NB4 (cell line): ENCODE data around the gene PCBD1.
"Not testable (repeated sequence)": the region's sequence is repeated elsewhere in the genome, so short reads cannot be mapped to it uniquely, and the experiment has no call there.

Experiments
- DNase-seq: peaks from one replicate; pipeline ENCODE4 v3.0.0; 2010; ENCODE audit warnings: low read depth
- H3K4me3 ChIP-seq: one replicate; pipeline ENCODE4 v1.5.1; 2011; ENCODE audit warnings: mild to moderate bottlenecking, low read depth, low read length, moderate library complexity
- MYC ChIP-seq: IDR thresholded peaks from 2 replicates; pipeline ENCODE4 v1.6.1; 2011; ENCODE audit warnings: low read depth, low read length
- POLR2A ChIP-seq: IDR thresholded peaks from 2 replicates; pipeline ENCODE4 v1.6.1; 2011; ENCODE audit warnings: mild to moderate bottlenecking; ENCODE audit not compliant: insufficient read length; ENCODE audit errors: extremely low read depth
- TF ChIP-seq, protein P1 (sequence below): IDR thresholded peaks from 2 replicates; pipeline ENCODE4 v1.6.1; 2011; ENCODE audit warnings: low read depth, low read length
- TF ChIP-seq, protein P2 (sequence below): IDR thresholded peaks from one replicate; pipeline ENCODE4 v1.5.1; 2012; ENCODE audit warnings: low read depth, low read length

PCBD1 gene

DNA sequence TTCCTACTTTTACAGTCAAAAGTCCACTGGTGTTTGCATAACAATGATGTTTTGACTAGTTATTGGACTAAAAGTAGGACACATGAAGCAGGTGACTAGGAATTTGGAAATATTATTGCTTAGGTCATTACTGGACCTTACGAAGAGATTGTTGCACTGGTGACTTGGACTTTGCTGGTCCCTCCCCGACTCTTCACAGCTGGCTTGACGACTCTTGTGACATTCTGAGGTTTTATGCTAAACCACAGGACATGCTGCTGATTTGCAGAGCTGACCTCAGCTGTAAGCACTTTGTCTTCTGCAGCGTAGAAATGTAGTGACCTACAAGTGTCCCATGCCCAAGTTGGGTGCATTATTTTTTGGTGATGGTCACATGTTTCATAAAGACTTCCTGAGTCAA lies 21.9 kb downstream of the PCBD1 start:
- TF ChIP-seq, protein P1, sequence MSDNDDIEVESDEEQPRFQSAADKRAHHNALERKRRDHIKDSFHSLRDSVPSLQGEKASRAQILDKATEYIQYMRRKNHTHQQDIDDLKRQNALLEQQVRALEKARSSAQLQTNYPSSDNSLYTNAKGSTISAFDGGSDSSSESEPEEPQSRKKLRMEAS, result peak; percentile 60
- TF ChIP-seq POLR2A (no peak), MYC (peak; percentile 56)
- TF ChIP-seq, protein P2, sequence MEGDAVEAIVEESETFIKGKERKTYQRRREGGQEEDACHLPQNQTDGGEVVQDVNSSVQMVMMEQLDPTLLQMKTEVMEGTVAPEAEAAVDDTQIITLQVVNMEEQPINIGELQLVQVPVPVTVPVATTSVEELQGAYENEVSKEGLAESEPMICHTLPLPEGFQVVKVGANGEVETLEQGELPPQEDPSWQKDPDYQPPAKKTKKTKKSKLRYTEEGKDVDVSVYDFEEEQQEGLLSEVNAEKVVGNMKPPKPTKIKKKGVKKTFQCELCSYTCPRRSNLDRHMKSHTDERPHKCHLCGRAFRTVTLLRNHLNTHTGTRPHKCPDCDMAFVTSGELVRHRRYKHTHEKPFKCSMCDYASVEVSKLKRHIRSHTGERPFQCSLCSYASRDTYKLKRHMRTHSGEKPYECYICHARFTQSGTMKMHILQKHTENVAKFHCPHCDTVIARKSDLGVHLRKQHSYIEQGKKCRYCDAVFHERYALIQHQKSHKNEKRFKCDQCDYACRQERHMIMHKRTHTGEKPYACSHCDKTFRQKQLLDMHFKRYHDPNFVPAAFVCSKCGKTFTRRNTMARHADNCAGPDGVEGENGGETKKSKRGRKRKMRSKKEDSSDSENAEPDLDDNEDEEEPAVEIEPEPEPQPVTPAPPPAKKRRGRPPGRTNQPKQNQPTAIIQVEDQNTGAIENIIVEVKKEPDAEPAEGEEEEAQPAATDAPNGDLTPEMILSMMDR, result no peak
- no peak overlapping the region for H3K4me3 ChIP-seq
- DNase-seq, result peak; percentile 87

DNA sequence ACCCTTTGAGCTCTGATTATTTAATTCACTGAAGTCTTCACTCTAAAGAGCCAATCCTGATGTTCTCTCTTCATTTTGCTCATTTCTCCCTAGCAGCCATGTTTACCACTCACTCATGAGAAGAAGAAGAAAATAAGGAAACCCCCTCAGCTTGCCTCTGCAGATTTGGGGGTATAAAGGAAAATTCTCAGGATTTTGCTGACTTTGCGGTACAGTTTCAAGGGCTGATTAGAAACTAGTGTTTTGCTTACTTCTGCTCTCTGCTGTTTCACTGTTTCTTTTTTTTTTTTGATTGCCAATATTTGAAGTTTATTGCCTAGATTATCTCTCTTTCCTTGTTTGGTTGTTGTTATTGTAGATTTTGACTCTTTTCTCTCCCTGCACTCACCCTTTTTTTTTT lies 23.4 kb downstream of the PCBD1 start:
- H3K4me3 ChIP-seq, result no peak overlapping the region
- TF ChIP-seq, protein P1, result no peak
- TF ChIP-seq MYC (no peak), POLR2A (no peak)
- TF ChIP-seq, protein P2, result no peak
- DNase-seq, result no peak

DNA sequence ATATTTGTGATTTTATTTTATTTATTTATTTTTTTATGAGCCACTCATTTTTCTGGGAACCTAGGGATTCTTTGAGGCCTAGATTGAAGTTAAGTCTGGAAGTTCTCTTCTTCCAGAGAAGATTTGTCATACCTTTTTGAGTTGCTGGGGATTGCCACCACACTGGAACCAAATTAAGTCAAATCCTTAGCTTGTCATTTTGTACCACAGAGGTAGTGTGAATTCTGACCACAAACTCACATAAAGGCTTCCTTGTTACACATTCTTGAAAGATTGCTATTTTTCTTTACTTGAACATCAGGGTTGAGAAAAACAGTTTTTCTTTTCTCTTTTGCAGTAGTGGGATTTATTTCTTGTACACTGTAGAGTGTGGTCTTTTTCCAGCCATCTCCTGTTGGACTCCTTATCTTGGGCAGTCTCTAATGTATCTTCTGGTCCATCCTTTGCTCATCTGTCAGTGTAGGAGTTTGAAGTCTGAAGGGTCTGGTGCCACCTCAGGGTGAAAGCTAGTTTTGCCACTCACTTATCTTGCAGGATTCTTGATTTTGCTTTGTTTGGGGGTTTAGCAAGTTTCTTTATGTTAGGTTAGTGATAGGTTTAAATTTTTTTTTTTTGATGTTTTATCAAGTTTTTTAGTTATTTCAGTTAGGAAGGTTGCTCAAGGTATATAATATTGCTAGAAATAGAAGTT lies 24.8 kb downstream of the PCBD1 start:
- TF ChIP-seq MYC, result no peak
- TF ChIP-seq, protein P1, result no peak
- TF ChIP-seq, protein P2, result no peak
- no peak for TF ChIP-seq POLR2A
- DNase-seq, result no peak
- no peak overlapping the region for H3K4me3 ChIP-seq

DNA sequence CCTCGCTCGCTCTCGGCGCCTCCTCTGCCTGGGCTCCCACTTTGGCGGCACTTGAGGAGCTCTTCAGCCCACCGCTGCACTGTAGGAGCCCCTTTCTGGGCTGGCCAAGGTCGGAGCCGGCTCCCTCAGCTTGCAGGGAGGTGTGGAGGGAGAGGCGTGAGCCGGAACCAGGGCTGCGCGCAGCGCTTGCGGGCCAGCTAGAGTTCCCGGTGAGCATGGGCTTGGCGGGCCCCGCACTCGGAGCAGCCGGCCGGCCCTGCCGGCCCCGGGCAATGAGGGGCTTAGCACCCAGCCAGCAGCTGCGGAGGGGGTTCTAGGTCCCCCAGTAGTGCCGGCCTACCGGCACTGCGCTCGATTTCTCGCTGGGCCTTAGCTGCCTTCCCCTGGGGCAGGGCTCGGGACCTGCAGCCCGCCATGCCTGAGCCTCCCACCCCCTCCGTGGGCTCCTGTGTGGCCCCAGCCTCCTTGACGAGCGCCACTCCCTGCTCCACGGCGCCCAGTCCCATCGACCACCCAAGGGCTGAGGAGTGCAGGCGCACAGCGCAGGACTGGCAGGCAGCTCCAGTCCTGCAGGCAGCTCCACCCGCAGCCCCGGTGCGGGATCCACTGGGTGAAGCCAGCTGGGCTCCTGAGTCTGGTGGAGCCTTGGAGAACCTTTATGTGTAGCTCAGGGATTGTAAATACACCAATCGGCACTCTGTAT lies 26.7 kb downstream of the PCBD1 start:
- not testable (repeated sequence) for DNase-seq

DNA sequence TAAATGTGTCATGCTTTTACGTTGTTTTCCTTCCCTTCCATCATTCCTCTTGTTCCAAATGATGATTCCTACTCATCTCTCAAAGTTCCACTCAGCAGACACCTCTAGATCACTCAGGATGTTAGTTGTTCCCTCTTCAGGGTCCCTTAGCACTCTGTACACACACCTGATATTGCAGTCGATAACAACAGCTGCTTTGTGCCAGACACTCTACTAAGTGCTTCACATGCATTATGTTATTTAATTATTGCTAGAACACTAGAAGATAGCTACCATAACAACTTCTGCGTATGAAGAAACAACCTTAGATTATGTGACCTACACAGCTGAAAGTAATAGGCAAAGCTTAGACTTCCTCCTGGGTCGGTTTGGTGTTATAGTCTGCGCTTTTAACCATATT lies 29.6 kb downstream of the PCBD1 start:
- no peak for DNase-seq
- H3K4me3 ChIP-seq, result no peak overlapping the region
- TF ChIP-seq MYC (no peak), POLR2A (no peak)
- TF ChIP-seq, protein P2, result no peak
- TF ChIP-seq, protein P1, result no peak

More for the DNA sequence above, 26.7 kb downstream of the PCBD1 start:
- not testable (repeated sequence) for H3K4me3 ChIP-seq

DNA sequence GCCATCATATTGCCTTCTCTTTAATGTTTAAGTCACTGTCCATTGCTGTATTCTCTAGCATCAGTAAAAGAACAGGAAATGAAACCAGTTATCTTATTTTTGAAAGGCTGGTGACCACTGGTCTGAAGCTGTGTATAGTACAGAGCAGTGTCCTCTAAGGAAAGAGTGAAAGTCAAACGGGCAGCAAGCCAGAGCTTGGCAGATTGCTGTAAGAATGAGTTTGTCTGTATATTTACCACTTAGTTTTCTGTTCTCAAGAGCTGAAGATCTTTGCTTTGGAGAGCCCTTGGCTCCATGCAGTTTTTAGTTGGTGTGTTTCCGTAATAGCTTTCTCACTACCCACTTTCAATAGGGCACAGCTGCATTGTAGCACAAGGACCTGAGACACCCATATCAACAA lies 31.9 kb downstream of the PCBD1 start:
- DNase-seq, result no peak
- TF ChIP-seq, protein P1, result no peak
- no peak for TF ChIP-seq MYC
- no peak for TF ChIP-seq POLR2A
- TF ChIP-seq, protein P2, result no peak
- no peak overlapping the region for H3K4me3 ChIP-seq
